DND-41 (cell line): ENCODE measurements around the gene AGMO.

Source experiments
- ATAC-seq: fragments of 200-7000 bp; cut with Tn5 transposase; 3 replicates; pipeline ENCODE4 v1.9.1; 2021; ENCODE audit warnings: low read depth; ENCODE audit not compliant: insufficient read depth
- DNase-seq: peaks from one replicate; pipeline ENCODE4 v3.0.0-alpha.2; 2020
- H2AFZ ChIP-seq: 2 replicates; pipeline ENCODE4 v1.6.0; 2012; ENCODE audit warnings: low read depth, low read length
- H3K27ac ChIP-seq: 2 replicates; pipeline ENCODE4 v1.5.1; 2012; ENCODE audit warnings: low read length, inconsistent platforms
- H3K27me3 ChIP-seq: fragments of 200-600 bp; sonication (generic); 2 replicates; pipeline ENCODE4 v1.6.0; 2012; ENCODE audit warnings: low read length, mild to moderate bottlenecking, inconsistent platforms; ENCODE audit not compliant: insufficient read depth, poor library complexity
- H3K36me3 ChIP-seq: 2 replicates; pipeline ENCODE4 v1.5.1; 2012; ENCODE audit warnings: low read length, inconsistent platforms; ENCODE audit not compliant: insufficient read depth
- H3K4me1 ChIP-seq: 2 replicates; pipeline ENCODE4 v1.5.1; 2012; ENCODE audit warnings: mild to moderate bottlenecking, low read length; ENCODE audit not compliant: insufficient read depth
- H3K4me2 ChIP-seq: 2 replicates; pipeline ENCODE4 v1.6.0; 2012; ENCODE audit warnings: mild to moderate bottlenecking, moderate library complexity, low read length, inconsistent platforms; ENCODE audit not compliant: insufficient read depth
- H3K4me3 ChIP-seq, 2 experiments: fragments of 200-600 bp in 1 of 2; shearing (Covaris generic) in 1 of 2; 2 replicates each; pipeline ENCODE4 v1.5.1; 2012 to 2016; ENCODE audit warnings: inconsistent platforms in 2 of 2, low read length in 2 of 2, mild to moderate bottlenecking in 2 of 2, low read depth in 1 of 2, moderate library complexity in 1 of 2
- H3K79me2 ChIP-seq: 2 replicates; pipeline ENCODE4 v1.6.0; 2012; ENCODE audit warnings: low read length, inconsistent platforms; ENCODE audit not compliant: insufficient read depth
- H3K9ac ChIP-seq: 2 replicates; pipeline ENCODE4 v1.6.0; 2012; ENCODE audit warnings: low read depth, mild to moderate bottlenecking, inconsistent platforms, low read length, moderate library complexity
- H3K9me3 ChIP-seq: 2 replicates; pipeline ENCODE4 v1.5.1; 2012; ENCODE audit warnings: low read length, moderate library complexity, mild to moderate bottlenecking, inconsistent platforms; ENCODE audit not compliant: insufficient read depth, severe bottlenecking
- H4K20me1 ChIP-seq: 2 replicates; pipeline ENCODE4 v1.6.0; 2012; ENCODE audit warnings: low read length; ENCODE audit not compliant: insufficient read depth
- EZH2 ChIP-seq: IDR thresholded peaks from 3 replicates; pipeline ENCODE4 v1.6.1; 2012; ENCODE audit warnings: borderline replicate concordance, low read depth, mild to moderate bottlenecking, moderate library complexity, low read length, inconsistent platforms; ENCODE audit not compliant: severe bottlenecking
- TF ChIP-seq, protein P1 (sequence below): IDR thresholded peaks from 2 replicates; pipeline ENCODE4 v1.5.1; 2012; ENCODE audit warnings: borderline replicate concordance, low read length, moderate library complexity, mild to moderate bottlenecking; ENCODE audit not compliant: poor library complexity, severe bottlenecking; ENCODE audit errors: extremely low read depth

Gene AGMO

DNA sequence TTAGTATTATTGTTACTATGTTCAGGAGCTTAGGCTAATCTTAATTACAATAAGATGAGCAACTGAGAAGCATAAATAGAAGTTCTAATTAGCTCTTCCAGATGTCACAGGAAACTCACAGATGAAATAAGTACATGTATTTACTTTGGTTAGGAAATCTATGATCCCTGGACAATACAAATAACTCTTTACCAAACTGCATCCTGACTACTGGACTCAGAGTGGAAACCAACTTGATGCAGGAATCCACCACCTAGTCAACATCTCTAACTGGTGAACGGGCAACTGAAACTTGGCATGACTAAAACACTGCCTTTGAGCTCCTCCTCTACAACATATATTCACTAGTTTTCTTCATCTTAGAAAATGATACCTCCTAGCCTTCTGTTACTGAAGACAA, 193.2 kb downstream of the AGMO start:
- Histone ChIP-seq H3K9me3 (no peaks in the 10 kb centered on the region), H3K79me2 (no peaks in the 10 kb centered on the region), H3K9ac (no peak overlapping the region), H3K36me3 (no peaks in the 10 kb centered on the region), H3K27me3 (no peaks in the 10 kb centered on the region), H4K20me1 (no peaks in the 10 kb centered on the region), H3K4me1 (no peaks in the 10 kb centered on the region), H3K4me3 (no peak overlapping the region), H2AFZ (no peak overlapping the region), H3K4me2 (no peak overlapping the region), H3K27ac (no peak overlapping the region)
- DNase-seq: no peak
- TF ChIP-seq, protein P1, sequence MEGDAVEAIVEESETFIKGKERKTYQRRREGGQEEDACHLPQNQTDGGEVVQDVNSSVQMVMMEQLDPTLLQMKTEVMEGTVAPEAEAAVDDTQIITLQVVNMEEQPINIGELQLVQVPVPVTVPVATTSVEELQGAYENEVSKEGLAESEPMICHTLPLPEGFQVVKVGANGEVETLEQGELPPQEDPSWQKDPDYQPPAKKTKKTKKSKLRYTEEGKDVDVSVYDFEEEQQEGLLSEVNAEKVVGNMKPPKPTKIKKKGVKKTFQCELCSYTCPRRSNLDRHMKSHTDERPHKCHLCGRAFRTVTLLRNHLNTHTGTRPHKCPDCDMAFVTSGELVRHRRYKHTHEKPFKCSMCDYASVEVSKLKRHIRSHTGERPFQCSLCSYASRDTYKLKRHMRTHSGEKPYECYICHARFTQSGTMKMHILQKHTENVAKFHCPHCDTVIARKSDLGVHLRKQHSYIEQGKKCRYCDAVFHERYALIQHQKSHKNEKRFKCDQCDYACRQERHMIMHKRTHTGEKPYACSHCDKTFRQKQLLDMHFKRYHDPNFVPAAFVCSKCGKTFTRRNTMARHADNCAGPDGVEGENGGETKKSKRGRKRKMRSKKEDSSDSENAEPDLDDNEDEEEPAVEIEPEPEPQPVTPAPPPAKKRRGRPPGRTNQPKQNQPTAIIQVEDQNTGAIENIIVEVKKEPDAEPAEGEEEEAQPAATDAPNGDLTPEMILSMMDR: no peak
- TF ChIP-seq EZH2: no peak
- ATAC-seq: no peak

DNA sequence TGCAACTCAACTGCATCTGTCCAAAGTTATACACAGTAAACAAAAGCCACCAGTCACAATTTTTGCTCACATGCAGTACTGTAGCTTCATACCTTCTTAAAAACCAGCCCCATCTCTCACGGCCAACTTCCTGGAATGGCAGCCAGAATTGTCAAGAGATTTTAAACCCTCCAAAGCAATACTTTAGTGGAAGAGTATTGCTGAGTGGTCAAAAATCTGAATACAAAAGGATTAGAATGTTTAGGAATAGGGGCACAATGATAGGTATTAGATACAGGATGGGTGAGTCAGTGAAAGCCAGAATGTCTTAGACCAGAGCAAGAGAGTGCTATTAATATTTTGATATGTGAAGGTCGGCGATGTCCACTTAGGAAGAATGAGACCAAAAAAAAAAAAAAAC, 193.9 kb downstream of the AGMO start:
- Histone ChIP-seq H2AFZ (no peak overlapping the region), H3K9me3 (no peaks in the 10 kb centered on the region)
- no peak for TF ChIP-seq EZH2
- TF ChIP-seq, protein P1: no peak

DNA sequence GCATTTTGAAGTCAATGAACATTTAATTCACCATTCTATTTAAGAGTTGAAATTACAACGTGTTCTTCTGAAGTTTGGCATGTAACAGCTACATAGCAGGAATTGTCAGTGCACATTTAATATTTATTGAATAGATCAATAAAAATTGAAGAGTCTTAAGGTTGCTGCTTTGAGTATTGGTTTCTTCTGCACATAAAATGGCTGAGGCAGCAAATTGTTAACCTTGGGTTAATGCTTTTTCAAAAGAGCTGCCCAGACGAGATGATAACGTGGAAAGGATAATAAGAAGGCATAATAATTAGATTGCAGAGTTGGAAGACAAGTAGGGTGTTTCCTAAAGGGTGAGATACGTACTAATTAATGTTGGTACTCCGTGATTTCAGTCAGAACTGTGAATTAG, 203.7 kb downstream of the AGMO start:
- Histone ChIP-seq H3K4me1 (no peaks in the 10 kb centered on the region), H3K27me3 (no peaks in the 10 kb centered on the region), H3K4me2 (no peak overlapping the region), H3K79me2 (no peaks in the 10 kb centered on the region), H3K9me3 (no peaks in the 10 kb centered on the region), H3K36me3 (no peaks in the 10 kb centered on the region), H4K20me1 (no peaks in the 10 kb centered on the region), H3K9ac (no peak overlapping the region), H2AFZ (no peak overlapping the region), H3K4me3 (no peak overlapping the region), H3K27ac (no peak overlapping the region)
- TF ChIP-seq, protein P1: no peak
- no peak for TF ChIP-seq EZH2
- ATAC-seq: no peak
- no peak for DNase-seq

More for the DNA sequence above, 193.9 kb downstream of the AGMO start:
- no peaks in the 10 kb centered on the region for H3K27me3 ChIP-seq
- H3K9ac ChIP-seq: no peak overlapping the region
- H3K36me3 ChIP-seq: no peaks in the 10 kb centered on the region
- H4K20me1 ChIP-seq: no peaks in the 10 kb centered on the region
- ATAC-seq (no peak), DNase-seq (no peak)
- H3K27ac ChIP-seq: no peak overlapping the region
- H3K79me2 ChIP-seq: no peaks in the 10 kb centered on the region
- no peak overlapping the region for H3K4me3 ChIP-seq
- no peaks in the 10 kb centered on the region for H3K4me1 ChIP-seq
- H3K4me2 ChIP-seq: no peak overlapping the region
